ENCODE results near the gene CDC42. TPM values are rescaled to one million over a fixed set of nuclear protein-coding genes. Genes with fewer than 3 reads are reported as not detected.
"Not testable (repeated sequence)": the region's sequence is repeated elsewhere in the genome, so short reads cannot be mapped to it uniquely, and the experiment has no call there.

CDC42 gene
- total and polyA plus RNA-seq, 9 of the 15 experiments (the other 6 are each of a cell fraction or from before 2014, with no cell fraction given), result 186 to 398 (median 325) TPM

GRCh38 chr1:22005261-22006149 is 47.0 kb upstream of the CDC42 start (continued):
- TF ChIP-seq MAZ (CRISPR knock-in tag; conservative IDR thresholded peaks at IDR 0.05 in 1 of 2, IDR thresholded peaks at IDR 0.05 in 1 of 2) (0 out of 4 replicates have a peak, but pooled peaks of 1 of the 2 experiments have one; percentile 39), RAD21 (CRISPR knock-in tag; conservative IDR thresholded peaks at IDR 0.05 in 1 of 2, IDR thresholded peaks at IDR 0.05 in 1 of 2) (peak in 1 of 2 experiments; percentile 70; a peak in 3 of 4 replicates), STAG1 (CRISPR knock-in tag; IDR thresholded peaks at IDR 0.05; ENCODE audit: borderline replicate concordance) (peak; percentile 64; the same call in 1 of the 2 replicates), CTCF (IDR thresholded peaks at IDR 0.05 in 2 of 3, conservative IDR thresholded peaks at IDR 0.05 in 1 of 3; ENCODE audit: insufficient read depth in 2 of 3, low read depth in 1 of 3, low read length in 3 of 3) (peak; percentile 53 to 62 (median 53))

GRCh38 chr1:22006736-22007135 is 45.8 kb upstream of the CDC42 start:
- POLR2A ChIA-PET; H3K4me2 ChIP-seq (ENCODE audit: insufficient read depth, low read length); H3K9me3 ChIP-seq (replicated peaks; ENCODE audit: control insufficient read depth, insufficient read depth, low read depth, low read length); H4K20me1 ChIP-seq (replicated peaks; ENCODE audit: control insufficient read depth, insufficient read depth, low read length); H3K9me1 ChIP-seq (ENCODE audit: control insufficient read depth, insufficient read depth, low read length); H3K36me3 ChIP-seq (ENCODE audit: control insufficient read depth, insufficient read depth, low read length); DNase-seq (ENCODE audit: extremely low read depth in 1 of 4, low spot score in 3 of 4); intact Hi-C loops (cut with micrococcal nuclease); H3K27me3 ChIP-seq (ENCODE audit: control insufficient read depth in 2 of 2, insufficient read depth in 2 of 2, low read length in 2 of 2); H3K4me3 ChIP-seq; BruUV-seq (replicated peaks); ATAC-seq; H3K27ac ChIP-seq (ENCODE audit: extremely low read depth, low read depth, low read length); H2AFZ ChIP-seq (ENCODE audit: low read depth, low read length); in situ Hi-C loops (cut with MboI); H3K4me1 ChIP-seq (replicated peaks in 1 of 2; ENCODE audit: control insufficient read depth in 2 of 2, insufficient read depth in 2 of 2, low read length in 2 of 2); CTCF ChIA-PET (ENCODE audit: low intra/inter-chr PET ratio); H3K79me2 ChIP-seq (ENCODE audit: control insufficient read depth, insufficient read depth, low read length); FAIRE-seq: not testable (repeated sequence)
- peak overlapping the region in 1 of 2 experiments; percentile 77; a peak in 1 of 4 replicates for H3K9ac ChIP-seq (ENCODE audit: insufficient read depth in 1 of 2, low read depth in 2 of 2, low read length in 2 of 2)
- WGBS (ENCODE audit: insufficient coverage, low coverage, missing lambda C conversion rate), result 23% methylated on average over 13 of the region's 13 CpGs
